Hepatocyte (in vitro differentiated cells): Measurements from ENCODE around the gene GABRB2.

Experiments
- CTCF ChIP-seq: fragments of 200-600 bp; sonication (generic); IDR thresholded peaks from 2 replicates; pipeline ENCODE4 v1.5.1; 2016; ENCODE audit warnings: antibody characterized with exemption, mild to moderate bottlenecking; ENCODE audit not compliant: poor library complexity
- EZH2phosphoT487 ChIP-seq: fragments of 200-600 bp; sonication (generic); IDR thresholded peaks from one replicate; pipeline ENCODE4 v1.6.1; 2018; ENCODE audit warnings: antibody characterized with exemption, mild to moderate bottlenecking, low read depth, moderate library complexity; ENCODE audit not compliant: unreplicated experiment, severe bottlenecking

- TF ChIP-seq EZH2phosphoT487, result no peak
- TF ChIP-seq CTCF, result no peak
Measured at GRCh38 chr5:161382685-161383084, 163.8 kb downstream of the GABRB2 start.
